NCI-H748 (cell line): ENCODE results near the gene ICE1.
"Not testable (repeated sequence)": the region's sequence is repeated elsewhere in the genome, so short reads cannot be mapped to it uniquely, and the experiment has no call there.

ENCODE experiments used
- DNase-seq: peaks from one replicate; lab custom pipeline; 2025; ENCODE audit not compliant: unreplicated experiment; lab: John Stamatoyannopoulos, UW

Gene ICE1

DNA sequence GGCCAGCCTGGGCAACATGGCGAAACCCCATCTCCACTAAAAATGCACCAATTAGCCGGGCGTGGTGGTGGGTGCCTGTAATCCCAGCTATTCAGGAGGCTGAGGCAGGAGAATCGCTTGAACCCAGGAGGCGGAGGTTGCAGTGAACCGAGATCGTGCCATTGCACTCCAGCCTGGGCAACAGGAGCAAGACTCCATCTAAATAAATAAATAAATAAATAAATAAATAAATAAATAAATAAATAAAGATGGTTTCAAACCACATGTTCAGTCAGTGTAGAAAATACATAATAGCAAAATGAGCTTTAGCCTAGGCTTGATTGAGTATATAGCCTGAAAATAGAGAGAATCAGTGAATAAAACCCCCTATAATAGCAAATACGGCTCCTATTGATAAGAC lies 27.4 kb upstream of the ICE1 start:
- not testable (repeated sequence) for DNase-seq

DNA sequence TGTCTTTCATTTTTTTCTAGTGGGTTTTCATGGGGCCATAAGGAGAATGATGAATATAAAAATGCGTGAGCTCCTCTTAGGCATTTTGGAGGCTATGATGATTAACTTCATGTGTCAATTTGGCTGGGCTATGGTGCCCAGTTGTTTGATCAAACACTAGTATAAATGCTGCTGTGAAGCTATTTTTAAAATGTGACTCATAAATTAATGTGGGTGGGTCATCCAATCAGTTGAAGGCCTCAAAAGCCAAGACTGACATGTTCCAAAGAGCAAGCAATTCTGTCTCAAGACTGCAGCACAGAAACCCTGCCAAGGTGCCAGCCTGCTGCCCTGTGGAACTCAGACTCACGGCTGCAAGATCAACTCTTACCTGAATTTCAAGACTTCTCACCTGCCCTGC lies 24.4 kb upstream of the ICE1 start:
- no peak for DNase-seq

DNA sequence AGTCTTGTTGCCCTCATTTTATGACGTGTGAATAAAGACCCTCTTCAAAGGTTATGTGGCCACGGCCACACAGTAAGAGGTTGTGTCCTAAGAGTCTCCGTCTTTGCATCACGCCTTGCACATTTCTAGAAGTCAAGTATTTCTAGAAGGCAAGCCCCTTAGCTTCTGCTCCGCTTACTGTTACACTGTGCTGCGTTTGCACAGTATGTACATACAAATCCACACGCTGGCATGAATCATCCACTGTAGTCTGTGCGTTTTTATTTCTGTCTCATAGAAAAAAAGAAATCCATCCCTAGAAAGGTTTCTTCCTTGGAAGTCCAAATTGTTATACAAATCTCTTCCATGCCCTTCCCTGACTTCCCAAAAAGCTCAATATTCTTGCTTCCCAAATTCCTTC lies 21.4 kb upstream of the ICE1 start:
- no peak for DNase-seq

DNA sequence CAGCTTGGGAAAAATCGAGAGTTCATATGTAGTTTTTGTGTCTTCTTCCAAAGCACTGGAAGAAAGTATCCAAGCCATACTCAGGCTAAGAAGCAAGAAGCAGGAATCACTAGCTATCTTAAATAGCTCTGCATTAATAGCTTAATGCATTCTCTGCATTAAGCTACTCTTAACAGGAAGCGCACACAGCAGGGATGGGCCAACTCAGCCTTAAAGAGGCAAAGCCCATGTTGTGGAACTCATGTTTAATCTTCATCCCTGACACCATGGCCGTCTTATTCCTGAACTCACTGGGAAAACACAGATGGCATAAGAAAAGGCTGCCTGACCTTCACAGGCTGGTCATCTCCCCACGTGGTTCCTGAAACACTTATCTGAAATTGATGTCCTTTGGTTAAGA lies 18.7 kb upstream of the ICE1 start:
- no peak for DNase-seq

- DNase-seq, result no peak
Observed at GRCh38 chr5:5404381-5404780, 18.1 kb upstream of the ICE1 start.

DNA sequence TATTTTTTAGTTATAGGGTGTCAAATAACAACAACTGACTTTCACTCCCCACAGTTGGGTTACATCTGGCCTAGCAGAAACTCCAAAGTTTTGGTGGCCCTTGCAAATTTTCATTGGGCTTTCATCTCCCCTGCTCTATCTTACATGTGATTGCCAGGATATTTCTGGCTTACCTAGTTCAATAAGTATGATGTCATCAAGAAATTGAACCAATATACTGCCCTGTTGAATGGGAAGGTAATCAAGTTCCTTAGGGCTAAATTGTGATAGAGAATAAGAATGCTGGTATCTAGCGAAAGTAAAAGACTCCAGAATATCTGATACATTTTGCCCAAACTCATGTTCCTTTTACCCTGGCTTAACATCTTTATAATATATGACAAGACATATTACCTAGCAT lies 17.0 kb upstream of the ICE1 start:
- DNase-seq, result no peak

DNA sequence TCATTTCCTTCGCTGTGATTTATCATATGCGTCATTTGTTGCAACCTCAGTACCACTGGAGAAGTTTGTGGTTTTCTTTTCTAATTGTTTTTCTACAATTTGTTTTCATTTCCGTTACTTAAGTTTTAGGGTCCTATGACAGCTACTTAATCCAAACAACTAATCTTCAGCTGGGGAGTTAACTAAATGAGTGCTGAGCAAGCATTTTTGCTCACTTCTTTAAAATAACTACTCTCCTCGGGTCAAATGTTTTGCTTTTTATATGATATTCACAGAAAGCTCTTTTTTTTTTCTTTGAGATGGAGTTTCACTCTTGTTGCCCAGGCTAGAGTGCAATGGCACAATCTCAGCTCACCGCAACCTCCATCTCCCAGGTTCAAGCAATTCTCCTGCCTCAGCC lies 14.6 kb upstream of the ICE1 start:
- DNase-seq, result no peak

DNA sequence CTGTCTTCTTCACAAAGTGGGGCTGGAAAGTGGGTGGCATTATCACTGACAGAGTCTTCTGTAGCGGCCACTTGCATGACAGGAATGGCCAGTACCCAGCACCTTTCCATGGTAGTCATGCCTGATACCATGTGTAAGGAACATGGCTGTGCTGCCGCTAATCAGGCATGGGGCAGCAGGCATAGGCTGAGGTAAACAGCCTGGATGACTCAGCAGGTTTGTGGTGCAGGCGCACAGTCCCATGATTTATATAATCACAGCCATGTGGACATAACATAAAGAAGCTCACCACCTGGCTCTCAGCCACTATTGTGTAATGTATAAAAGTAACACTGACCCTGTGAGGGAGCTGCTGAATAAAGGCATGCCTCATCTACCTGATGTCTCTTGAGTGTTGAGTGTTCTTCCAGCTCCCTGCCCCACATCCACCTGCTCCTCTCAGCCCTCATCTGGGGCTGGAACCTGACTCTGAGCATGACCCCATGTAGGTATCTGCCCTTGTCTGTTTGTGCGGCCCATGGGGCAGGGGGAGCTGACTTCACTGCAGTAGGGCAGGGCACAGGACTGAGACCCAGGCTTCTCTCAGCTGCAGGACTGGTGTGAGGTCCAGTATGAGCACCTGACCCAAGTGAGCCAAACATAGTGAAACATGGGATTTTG lies 13.2 kb upstream of the ICE1 start:
- DNase-seq, result peak; percentile 60

GRCh38 chr5:5413856-5414255 lies 8.6 kb upstream of the ICE1 start:
- not testable (repeated sequence) for DNase-seq

DNA sequence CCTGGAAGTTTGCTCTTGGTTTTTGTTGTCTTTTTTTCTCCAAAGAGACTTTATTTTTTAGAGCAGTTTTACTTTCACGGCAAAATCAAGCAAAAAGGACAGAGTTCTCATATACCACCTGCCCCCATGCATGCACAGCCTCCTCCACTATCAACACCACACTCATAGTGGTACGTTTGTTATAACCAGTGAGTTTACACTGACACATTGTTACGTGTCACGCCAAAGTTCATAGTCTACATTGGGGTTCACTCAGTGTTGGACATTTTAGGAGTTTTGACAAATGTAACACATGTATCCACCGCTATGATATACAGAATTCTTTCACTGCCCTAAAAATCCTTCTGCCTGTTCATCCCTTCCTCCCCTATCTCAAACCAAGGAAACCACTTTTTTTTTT lies 7.5 kb upstream of the ICE1 start:
- DNase-seq, result no peak

GRCh38 chr5:5416733-5417132 lies 5.7 kb upstream of the ICE1 start:
- DNase-seq, result no peak

DNA sequence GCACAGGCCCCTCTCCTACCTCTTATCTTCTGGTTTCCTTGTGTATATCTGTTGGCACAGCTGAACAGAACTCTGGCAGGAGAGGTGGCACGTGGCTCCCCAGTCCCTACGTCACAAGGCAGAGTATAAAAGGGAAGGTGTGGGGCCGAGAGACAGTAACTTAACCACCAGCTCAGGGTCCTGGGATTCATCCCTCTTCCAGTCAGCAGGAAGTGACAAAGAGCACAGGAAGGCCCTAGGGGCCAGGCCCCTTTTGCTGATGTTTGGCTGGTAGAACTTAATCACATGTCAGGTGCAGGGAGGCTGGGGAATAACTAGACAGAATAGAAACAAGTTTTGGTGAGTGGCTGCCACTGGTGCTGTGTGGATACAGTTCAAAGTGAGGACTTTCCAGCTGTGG lies 4.5 kb upstream of the ICE1 start:
- no peak for DNase-seq

DNA sequence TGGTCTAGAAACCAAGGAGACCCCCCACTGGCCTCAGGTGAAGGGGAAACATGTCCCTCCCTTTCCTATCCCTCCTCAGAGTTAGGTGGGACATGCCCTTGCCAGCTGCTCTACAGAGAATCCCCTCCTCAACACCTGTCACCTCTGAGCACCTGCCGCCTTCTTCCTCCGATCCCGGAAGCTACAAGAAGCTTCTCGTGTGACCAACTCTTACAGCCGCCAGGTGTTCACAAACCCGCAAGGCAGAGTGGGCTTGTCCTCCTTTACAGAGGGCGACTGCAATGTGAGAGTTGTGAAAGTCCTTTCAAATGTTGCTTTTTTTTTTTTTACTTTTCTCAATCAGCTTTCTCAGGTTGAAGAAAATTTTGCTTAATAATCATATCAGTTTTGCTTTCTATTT lies 3.7 kb upstream of the ICE1 start:
- DNase-seq, result peak; percentile 91

GRCh38 chr5:5419291-5420210 lies 2.9 kb upstream of the ICE1 start:
- peak; percentile 88 for DNase-seq

- no peak for DNase-seq
Observed at GRCh38 chr5:5420251-5420650, 2.2 kb upstream of the ICE1 start.

DNA sequence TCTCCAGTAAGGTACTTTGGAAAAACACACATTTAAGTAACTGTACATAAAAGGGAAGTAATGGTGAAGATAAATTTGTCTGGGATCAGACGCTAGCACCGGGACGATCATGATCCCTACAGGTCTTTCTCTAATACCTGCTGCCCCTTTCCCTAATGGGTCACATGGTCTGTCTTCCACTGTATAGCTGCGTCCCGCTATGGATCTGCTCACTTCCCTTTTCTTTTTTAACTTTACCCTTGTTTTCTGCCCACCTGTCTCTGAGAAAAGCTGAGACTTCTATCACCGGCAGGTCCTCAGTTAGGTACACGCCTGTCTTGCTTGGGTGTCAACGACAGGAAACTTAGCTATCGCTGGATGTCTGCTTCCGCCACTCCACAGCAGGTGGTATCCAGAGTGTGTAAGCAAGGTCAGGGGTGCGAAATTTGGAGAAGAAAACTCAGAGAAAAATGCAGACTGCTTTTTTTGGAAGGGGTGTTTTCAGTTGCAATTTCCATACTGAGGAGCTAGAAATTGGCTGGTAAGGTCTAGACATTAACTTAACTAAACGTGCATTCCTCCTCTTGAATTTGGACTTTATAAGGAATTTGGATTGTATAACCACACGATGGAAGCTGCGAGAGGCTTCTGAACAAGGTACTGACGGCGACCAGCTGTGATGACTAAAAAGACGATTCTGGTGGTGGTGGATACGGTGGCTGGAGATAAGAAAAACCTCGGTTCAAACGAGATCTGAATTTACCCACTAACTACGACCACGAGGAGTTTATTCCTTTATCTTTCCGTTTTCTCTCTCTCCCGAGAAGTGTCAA lies 1.1 kb upstream of the ICE1 start:
- DNase-seq, result peak; percentile 64

- DNase-seq, result peak; percentile 55
Observed at GRCh38 chr5:5422819-5423515, 490 bp downstream of the ICE1 start.

DNA sequence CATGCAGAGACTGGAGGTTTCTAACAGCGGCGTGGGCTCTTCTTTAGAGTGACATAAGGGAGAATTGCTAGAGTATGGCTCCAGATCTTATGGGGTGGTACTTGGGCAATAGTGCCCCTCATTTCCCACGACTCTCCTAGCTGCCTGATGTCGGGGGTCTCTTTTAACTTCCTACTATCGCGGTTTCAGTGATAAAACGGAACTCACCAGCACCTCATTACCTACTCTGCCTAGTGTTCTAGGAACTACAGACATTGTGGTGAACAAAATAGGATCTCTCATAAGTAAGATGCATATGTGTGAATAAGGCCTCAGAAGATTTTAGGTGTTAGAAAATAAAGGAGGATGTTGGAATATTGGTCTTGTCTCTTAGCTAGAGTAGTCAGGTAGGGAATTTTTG lies 1.1 kb downstream of the ICE1 start:
- DNase-seq, result no peak

DNA sequence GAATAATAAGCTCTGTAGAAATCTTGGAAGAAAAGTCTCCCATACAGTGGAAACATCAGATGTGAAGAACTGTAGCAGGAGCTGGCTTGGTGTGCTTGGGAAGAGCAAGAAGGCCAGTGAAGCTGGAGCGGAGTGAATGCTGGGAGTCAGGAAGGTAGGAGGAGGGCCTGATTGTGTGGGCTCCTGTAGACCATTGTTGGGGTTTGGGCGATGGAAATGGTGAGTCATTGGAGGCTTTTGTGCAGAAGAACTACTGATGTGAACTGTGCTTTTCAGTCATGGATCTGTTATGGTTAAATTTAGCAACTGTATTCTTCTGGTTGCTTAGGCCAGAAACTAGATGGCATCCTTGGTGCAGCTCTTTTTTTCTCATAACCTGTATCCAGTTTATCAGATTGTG lies 2.3 kb downstream of the ICE1 start:
- no peak for DNase-seq

GRCh38 chr5:5430136-5430535 lies 7.7 kb downstream of the ICE1 start:
- DNase-seq, result no peak
